ES-I3 (cell line): ENCODE measurements around the gene DGKI.
"Not testable (repeated sequence)": the region's sequence is repeated elsewhere in the genome, so short reads cannot be mapped to it uniquely, and the experiment has no call there.

Experiments used
- H3K36me3 ChIP-seq: 2 replicates; pipeline ENCODE4 v1.6.1; 2013; ENCODE audit warnings: mild to moderate bottlenecking, low read length, control low read depth, moderate library complexity; ENCODE audit not compliant: insufficient read depth
- H3K4me1 ChIP-seq: 2 replicates; pipeline ENCODE4 v1.6.1; 2013; ENCODE audit warnings: mild to moderate bottlenecking, control low read depth, low read length; ENCODE audit not compliant: insufficient read depth
- H3K9ac ChIP-seq: 2 replicates; pipeline ENCODE4 v1.6.1; 2013; ENCODE audit warnings: low read depth, mild to moderate bottlenecking, low read length, moderate library complexity
- H3K9me3 ChIP-seq: 2 replicates; pipeline ENCODE4 v1.6.1; 2013; ENCODE audit warnings: mild to moderate bottlenecking, low read length, moderate library complexity; ENCODE audit not compliant: control insufficient read depth, insufficient read depth

The DGKI gene

DNA sequence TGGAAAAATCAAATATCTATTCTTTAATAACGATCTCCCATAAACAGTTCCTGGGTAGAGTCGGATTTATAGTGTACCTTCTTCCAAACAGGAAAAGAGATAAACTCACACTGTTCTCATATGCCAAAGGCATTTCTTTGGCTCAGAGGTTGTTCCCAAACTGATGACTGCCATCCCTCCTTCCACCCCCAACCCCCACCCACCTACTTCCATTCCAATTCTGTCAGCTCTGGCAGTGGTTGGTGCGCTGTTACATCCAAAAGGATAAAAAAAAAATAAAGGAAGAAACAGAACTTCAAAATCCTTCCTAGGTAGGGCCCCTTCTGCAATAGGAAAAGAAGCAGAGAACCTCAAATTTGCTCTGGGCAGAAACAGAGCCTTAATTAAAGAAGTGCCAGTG is 104.7 kb downstream of the DGKI start:
- Histone ChIP-seq H3K9ac (no peak overlapping the region), H3K36me3 (no peaks in the 10 kb centered on the region), H3K4me1 (peaks cover 12% of the 10 kb centered on the region; the same call in 1 of the 2 replicates), H3K9me3 (0 out of 2 replicates have a peak, but pooled peaks cover 4% of the 10 kb centered on the region)

- no peak overlapping the region for H3K9ac ChIP-seq
- H3K4me1 ChIP-seq: peaks cover 6% of the 10 kb centered on the region; the same call in 1 of the 2 replicates
- H3K9me3 ChIP-seq: 0 out of 2 replicates have a peak, but pooled peaks cover 4% of the 10 kb centered on the region
- H3K36me3 ChIP-seq: no peaks in the 10 kb centered on the region
Measured at GRCh38 chr7:137741443-137741842, 105.3 kb downstream of the DGKI start.

DNA sequence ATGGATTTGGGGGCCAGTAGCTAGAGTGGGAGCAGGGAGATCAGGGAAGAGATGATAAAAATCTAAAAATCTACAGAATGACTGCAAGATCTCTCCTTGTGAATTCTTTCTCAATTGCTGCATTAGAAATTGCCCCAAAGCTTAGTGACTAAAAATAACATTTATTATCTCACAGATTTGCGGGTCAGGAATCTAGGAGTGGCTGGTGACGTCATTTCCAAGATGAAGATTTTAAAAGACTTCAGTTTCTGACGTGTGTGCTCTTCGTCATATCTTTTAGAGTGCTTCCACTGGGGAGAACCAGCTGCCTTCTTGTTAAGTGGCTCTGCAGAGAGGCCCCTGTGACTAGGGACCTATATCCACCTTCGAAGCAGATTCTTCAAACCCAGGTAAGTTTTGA is 112.6 kb downstream of the DGKI start:
- H3K4me1 ChIP-seq: no peaks in the 10 kb centered on the region
- no peaks in the 10 kb centered on the region for H3K9me3 ChIP-seq
- no peak overlapping the region for H3K9ac ChIP-seq
- H3K36me3 ChIP-seq: no peaks in the 10 kb centered on the region

DNA sequence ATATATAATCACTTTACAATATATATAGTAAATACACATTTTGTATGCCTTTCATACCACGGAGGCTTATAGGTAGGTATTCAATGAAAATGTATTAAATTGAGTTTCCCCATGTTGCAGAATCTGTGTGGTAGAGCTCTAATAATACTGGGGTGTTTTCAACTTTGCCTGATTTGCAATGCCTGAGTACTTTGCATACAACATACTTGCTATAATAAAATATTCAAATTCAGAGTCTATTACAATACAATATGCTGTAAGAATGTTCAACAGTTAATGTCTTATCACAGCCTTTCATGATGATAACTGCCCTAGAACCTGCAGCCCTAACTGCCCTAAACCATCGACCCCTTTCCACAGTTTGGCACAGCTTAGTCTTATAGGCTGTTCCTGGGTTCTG is 114.6 kb downstream of the DGKI start:
- no peaks in the 10 kb centered on the region for H3K4me1 ChIP-seq
- no peaks in the 10 kb centered on the region for H3K9me3 ChIP-seq
- H3K36me3 ChIP-seq: no peaks in the 10 kb centered on the region
- no peak overlapping the region for H3K9ac ChIP-seq

DNA sequence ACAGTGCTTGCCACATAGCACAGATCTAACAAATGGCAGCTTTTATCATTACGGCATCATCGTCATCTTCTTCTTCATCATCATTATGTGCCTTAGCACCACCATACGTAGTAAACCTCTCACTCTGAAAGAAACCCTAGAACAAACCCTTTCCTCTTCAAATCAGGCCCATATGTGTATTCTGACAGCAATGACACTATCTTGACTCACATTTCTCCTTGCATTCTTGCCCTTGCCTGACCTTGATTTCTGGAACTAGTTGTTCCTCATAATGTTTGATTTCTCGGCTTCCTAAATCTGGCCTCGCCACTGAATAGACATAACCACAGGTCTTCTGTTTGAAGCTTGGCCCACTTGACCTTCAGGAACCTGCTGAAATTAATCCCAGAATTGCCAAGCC is 115.3 kb downstream of the DGKI start:
- Histone ChIP-seq H3K9me3 (no peaks in the 10 kb centered on the region), H3K4me1 (no peaks in the 10 kb centered on the region), H3K9ac (no peak overlapping the region), H3K36me3 (no peaks in the 10 kb centered on the region)

- no peaks in the 10 kb centered on the region for H3K4me1 ChIP-seq
- H3K36me3 ChIP-seq: no peaks in the 10 kb centered on the region
- no peaks in the 10 kb centered on the region for H3K9me3 ChIP-seq
- no peak overlapping the region for H3K9ac ChIP-seq
Measured at GRCh38 chr7:137728426-137728825, 118.3 kb downstream of the DGKI start.

DNA sequence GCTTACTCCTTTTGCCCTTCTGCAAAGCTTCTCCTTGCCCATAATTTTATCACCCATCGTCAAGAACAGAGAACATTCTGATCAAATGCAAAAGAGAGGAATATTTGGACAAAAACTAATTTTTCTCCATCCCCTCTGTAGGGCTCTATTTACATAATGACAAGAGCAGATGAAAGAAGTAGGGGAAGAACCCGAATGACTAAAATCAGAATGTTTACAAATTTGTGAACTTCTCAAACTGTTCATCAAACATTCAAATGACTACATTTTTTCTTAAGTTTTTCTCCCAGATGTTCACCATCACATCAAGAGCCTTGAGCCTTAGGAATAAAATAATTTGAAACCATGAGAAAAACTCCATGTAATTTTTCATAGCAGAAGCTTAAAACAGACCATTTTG is 119.4 kb downstream of the DGKI start:
- Histone ChIP-seq H3K9ac (no peak overlapping the region), H3K36me3 (no peaks in the 10 kb centered on the region), H3K4me1 (no peaks in the 10 kb centered on the region), H3K9me3 (no peaks in the 10 kb centered on the region)

GRCh38 chr7:137718355-137718754 is 128.4 kb downstream of the DGKI start:
- H3K9ac ChIP-seq: no peak overlapping the region; the same call in 1 of the 2 replicates
- H3K36me3 ChIP-seq: no peaks in the 10 kb centered on the region
- no peaks in the 10 kb centered on the region for H3K9me3 ChIP-seq
- peaks cover 25% of the 10 kb centered on the region for H3K4me1 ChIP-seq

DNA sequence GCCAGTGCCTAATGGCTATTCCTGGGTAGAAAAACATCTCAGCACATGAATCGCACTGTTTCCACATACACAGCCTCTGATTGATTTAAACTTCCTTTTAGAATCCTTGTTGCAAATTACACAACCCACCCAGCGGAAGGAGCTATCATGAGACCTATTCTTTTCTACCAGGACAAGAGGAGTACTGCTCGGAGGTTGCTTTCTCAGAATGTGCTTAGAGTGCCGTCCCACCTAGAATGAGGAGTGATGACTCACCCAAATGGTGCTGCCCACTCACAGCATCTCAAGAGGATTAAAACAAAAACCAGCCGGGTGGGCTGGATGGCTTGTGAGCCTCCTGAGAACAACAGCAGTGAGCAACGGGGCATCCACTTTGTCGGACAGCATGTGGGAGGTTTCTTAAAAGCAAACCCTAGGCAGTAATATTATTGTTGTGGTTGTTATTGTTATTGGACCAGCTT is 128.9 kb downstream of the DGKI start:
- Histone ChIP-seq H3K9me3 (no peaks in the 10 kb centered on the region), H3K4me1 (peaks cover 25% of the 10 kb centered on the region), H3K9ac (peak overlapping the region; percentile 14; the same call in 1 of the 2 replicates), H3K36me3 (no peaks in the 10 kb centered on the region)

DNA sequence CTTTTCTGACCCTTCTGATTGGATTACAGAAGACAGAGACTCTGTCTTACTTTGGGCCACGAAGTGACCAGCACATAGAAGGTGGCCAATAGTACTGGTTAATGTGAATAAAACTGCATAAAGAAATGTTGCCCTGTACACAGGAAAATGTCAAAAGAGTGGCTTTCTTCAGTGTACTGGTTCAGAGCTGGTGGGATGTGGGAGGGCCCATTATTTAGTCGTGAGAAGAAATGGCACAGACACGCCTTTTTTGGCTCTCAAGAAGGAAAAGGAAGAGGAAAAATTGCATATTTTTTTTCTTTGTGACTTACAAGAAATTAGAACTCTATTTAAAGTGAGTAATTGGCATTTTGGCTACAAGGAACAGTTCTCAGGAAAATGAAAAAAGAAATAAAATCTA is 129.7 kb downstream of the DGKI start:
- Histone ChIP-seq H3K4me1 (peaks cover 25% of the 10 kb centered on the region), H3K36me3 (no peaks in the 10 kb centered on the region), H3K9me3 (no peaks in the 10 kb centered on the region), H3K9ac (no peak overlapping the region)

GRCh38 chr7:137716061-137716460 is 130.7 kb downstream of the DGKI start:
- Histone ChIP-seq H3K9me3 (no peaks in the 10 kb centered on the region), H3K36me3 (no peaks in the 10 kb centered on the region), H3K9ac (no peak overlapping the region), H3K4me1 (peaks cover 25% of the 10 kb centered on the region)

DNA sequence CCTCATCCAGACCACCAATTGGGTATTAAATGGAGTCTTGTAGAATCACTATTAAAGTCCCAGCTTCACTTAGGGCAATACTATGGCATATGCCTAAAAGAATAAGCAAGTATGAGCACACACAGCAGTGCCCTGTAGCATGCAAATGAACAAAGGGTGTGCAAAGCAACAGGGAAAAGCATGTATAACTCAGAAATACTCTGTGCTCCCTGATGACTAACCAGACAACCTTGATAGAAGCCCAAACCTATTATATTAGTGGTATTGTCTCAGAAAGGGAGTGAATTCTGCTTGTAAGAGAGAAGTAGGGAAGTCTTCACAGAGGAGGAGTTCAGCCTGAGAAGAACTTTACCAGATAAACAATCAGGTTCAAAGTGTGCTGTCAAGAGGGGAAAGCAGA is 131.2 kb downstream of the DGKI start:
- H3K4me1 ChIP-seq: peaks cover 25% of the 10 kb centered on the region

DNA sequence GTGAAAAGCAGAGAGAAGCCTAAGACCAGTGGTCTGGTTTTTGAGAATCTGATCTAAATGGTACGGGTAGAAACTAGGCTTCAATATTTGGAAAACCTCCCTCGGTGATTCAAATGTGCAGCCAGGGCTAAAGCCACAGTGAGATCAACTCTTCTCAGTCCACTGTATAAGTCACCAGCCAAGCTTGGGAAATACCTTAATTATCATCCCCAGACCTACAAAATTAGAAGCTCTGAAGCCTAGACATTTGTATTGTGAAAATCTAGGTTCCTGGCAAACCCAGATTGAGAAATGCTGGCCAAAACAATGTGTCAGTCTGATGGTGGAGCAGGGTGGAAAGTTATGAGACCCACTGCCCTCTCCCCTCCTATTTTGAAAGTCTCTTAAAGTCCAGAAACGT is 131.7 kb downstream of the DGKI start:
- Histone ChIP-seq H3K4me1 (peaks cover 25% of the 10 kb centered on the region), H3K36me3 (no peaks in the 10 kb centered on the region), H3K9ac (no peak overlapping the region)

More for the DNA sequence above, 131.2 kb downstream of the DGKI start:
- H3K9me3 ChIP-seq: no peaks in the 10 kb centered on the region
- no peaks in the 10 kb centered on the region for H3K36me3 ChIP-seq
- H3K9ac ChIP-seq: no peak overlapping the region

DNA sequence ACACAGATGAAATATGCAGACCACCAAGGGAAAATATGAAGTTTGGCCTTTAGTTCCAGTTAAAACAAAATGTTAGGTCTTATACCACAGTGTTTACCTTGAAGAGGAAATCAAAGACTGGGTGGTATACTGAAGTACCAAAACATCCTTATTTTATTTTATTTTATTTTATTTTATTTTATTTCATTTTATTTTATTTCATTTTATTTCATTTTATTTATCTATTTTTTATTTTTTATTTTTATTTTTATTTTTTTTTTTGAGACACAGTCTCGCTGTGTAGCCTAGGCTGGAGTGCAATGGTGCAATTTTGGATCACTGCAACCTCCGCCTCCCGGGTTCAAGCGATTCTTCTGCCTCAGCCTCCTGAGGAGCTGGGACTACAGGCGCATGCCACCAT is 140.4 kb downstream of the DGKI start:
- H3K36me3 ChIP-seq, H3K4me1 ChIP-seq, H3K9me3 ChIP-seq, H3K9ac ChIP-seq: not testable (repeated sequence)

More for the DNA sequence above, 131.7 kb downstream of the DGKI start:
- no peaks in the 10 kb centered on the region for H3K9me3 ChIP-seq

DNA sequence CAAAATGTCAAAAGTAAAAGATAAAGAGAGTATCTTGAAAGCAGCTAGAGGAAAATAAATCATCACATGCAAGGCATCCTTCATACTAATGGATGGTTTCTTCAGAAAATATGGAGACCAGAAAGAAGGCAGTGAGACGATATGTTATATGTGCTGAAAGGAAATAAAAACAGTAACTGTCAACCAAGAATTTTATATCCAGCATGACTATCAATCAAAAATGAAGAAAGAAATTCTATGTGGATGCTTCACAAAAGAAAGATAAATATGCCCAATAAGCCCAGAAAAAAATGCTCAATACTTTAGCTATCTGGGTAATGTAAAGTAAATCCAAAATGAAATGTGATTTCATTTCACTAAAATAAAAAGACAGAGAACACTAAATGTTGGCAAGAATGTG is 142.1 kb downstream of the DGKI start:
- H3K4me1 ChIP-seq: no peaks in the 10 kb centered on the region

More for the DNA sequence above, 142.1 kb downstream of the DGKI start:
- no peaks in the 10 kb centered on the region for H3K36me3 ChIP-seq
- no peak overlapping the region for H3K9ac ChIP-seq
- H3K9me3 ChIP-seq: peaks cover 3% of the 10 kb centered on the region; the same call in 1 of the 2 replicates
